Measurements from ENCODE around the gene APOL6. TPM values are rescaled to one million over a fixed set of nuclear protein-coding genes. Genes with fewer than 3 reads are reported as not detected.
"Not testable (repeated sequence)": the region's sequence is repeated elsewhere in the genome, so short reads cannot be mapped to it uniquely, and the experiment has no call there.

APOL6 gene
- total RNA-seq, 1 experiment from 2014 or later: 0.37 TPM

- Histone ChIP-seq H3K4me3 (ENCODE audit: low read length) (no peak overlapping the region), H3K9ac (ENCODE audit: low read length) (no peak overlapping the region), H3K36me3 (ENCODE audit: insufficient read depth, low read length) (no peaks in the 10 kb centered on the region), H4K20me1 (ENCODE audit: insufficient read depth, low read depth, low read length) (no peaks in the 10 kb centered on the region), H3K27me3 (ENCODE audit: low read length) (no peaks in the 10 kb centered on the region), H3K9me3 (ENCODE audit: low read length) (no peaks in the 10 kb centered on the region), H3K9me2 (replicated peaks; ENCODE audit: insufficient read depth, low read length) (no peaks in the 10 kb centered on the region), H3K27ac (ENCODE audit: low read length) (no peak overlapping the region), H3K79me2 (ENCODE audit: low read length) (no peaks in the 10 kb centered on the region), H3K4me1 (ENCODE audit: low read length) (no peaks in the 10 kb centered on the region), H3K4me2 (ENCODE audit: low read depth, low read length, poor library complexity, severe bottlenecking) (no peak overlapping the region), H2AFZ (ENCODE audit: low read length) (no peak overlapping the region)
- DNase-seq: no peak
These were observed 41.8 kb downstream of the APOL6 start for GRCh38 chr22:35690001-35690400.

- Histone ChIP-seq H3K4me3 (ENCODE audit: low read length) (no peak overlapping the region), H4K20me1 (ENCODE audit: insufficient read depth, low read depth, low read length) (no peaks in the 10 kb centered on the region), H3K27me3 (ENCODE audit: low read length) (no peaks in the 10 kb centered on the region), H2AFZ (ENCODE audit: low read length) (no peak overlapping the region), H3K9ac (ENCODE audit: low read length) (no peak overlapping the region), H3K9me2 (replicated peaks; ENCODE audit: insufficient read depth, low read length) (no peaks in the 10 kb centered on the region), H3K9me3 (ENCODE audit: low read length) (no peaks in the 10 kb centered on the region), H3K4me1 (ENCODE audit: low read length) (no peaks in the 10 kb centered on the region), H3K36me3 (ENCODE audit: insufficient read depth, low read length) (no peaks in the 10 kb centered on the region), H3K79me2 (ENCODE audit: low read length) (no peaks in the 10 kb centered on the region), H3K27ac (ENCODE audit: low read length) (no peak overlapping the region), H3K4me2 (ENCODE audit: low read depth, low read length, poor library complexity, severe bottlenecking) (no peak overlapping the region)
- DNase-seq: no peak
These were observed 47.0 kb downstream of the APOL6 start for GRCh38 chr22:35695202-35695601.

GRCh38 chr22:35697142-35697541, 48.9 kb downstream of the APOL6 start:
- Histone ChIP-seq H3K9me2 (replicated peaks; ENCODE audit: insufficient read depth, low read length) (no peaks in the 10 kb centered on the region), H3K9ac (ENCODE audit: low read length) (no peak overlapping the region), H2AFZ (ENCODE audit: low read length) (no peak overlapping the region), H3K4me1 (ENCODE audit: low read length) (no peaks in the 10 kb centered on the region), H4K20me1 (ENCODE audit: insufficient read depth, low read depth, low read length) (no peaks in the 10 kb centered on the region), H3K4me3 (ENCODE audit: low read length) (no peak overlapping the region), H3K27me3 (ENCODE audit: low read length) (no peaks in the 10 kb centered on the region), H3K79me2 (ENCODE audit: low read length) (no peaks in the 10 kb centered on the region), H3K36me3 (ENCODE audit: insufficient read depth, low read length) (no peaks in the 10 kb centered on the region), H3K9me3 (ENCODE audit: low read length) (no peaks in the 10 kb centered on the region), H3K27ac (ENCODE audit: low read length) (no peak overlapping the region), H3K4me2 (ENCODE audit: low read depth, low read length, poor library complexity, severe bottlenecking) (no peak overlapping the region)
- no peak for DNase-seq

GRCh38 chr22:35699852-35700251, 51.6 kb downstream of the APOL6 start:
- H3K4me2 ChIP-seq (ENCODE audit: low read depth, low read length, poor library complexity, severe bottlenecking); H3K9me3 ChIP-seq (ENCODE audit: low read length); H3K4me3 ChIP-seq (ENCODE audit: low read length); DNase-seq; H3K27me3 ChIP-seq (ENCODE audit: low read length); H4K20me1 ChIP-seq (ENCODE audit: insufficient read depth, low read depth, low read length); H3K4me1 ChIP-seq (ENCODE audit: low read length); H3K79me2 ChIP-seq (ENCODE audit: low read length); H3K36me3 ChIP-seq (ENCODE audit: insufficient read depth, low read length); H3K27ac ChIP-seq (ENCODE audit: low read length); H3K9me2 ChIP-seq (replicated peaks; ENCODE audit: insufficient read depth, low read length); H3K9ac ChIP-seq (ENCODE audit: low read length); H2AFZ ChIP-seq (ENCODE audit: low read length): not testable (repeated sequence)

- H3K36me3 ChIP-seq (ENCODE audit: insufficient read depth, low read length): no peaks in the 10 kb centered on the region
- no peaks in the 10 kb centered on the region for H3K79me2 ChIP-seq (ENCODE audit: low read length)
- H3K27ac ChIP-seq (ENCODE audit: low read length): no peak overlapping the region
- H3K27me3 ChIP-seq (ENCODE audit: low read length): no peaks in the 10 kb centered on the region
- H3K9me3 ChIP-seq (ENCODE audit: low read length): no peaks in the 10 kb centered on the region
- H2AFZ ChIP-seq (ENCODE audit: low read length): no peak overlapping the region
- H3K9me2 ChIP-seq (replicated peaks; ENCODE audit: insufficient read depth, low read length): no peaks in the 10 kb centered on the region
- H3K4me2 ChIP-seq (ENCODE audit: low read depth, low read length, poor library complexity, severe bottlenecking): no peak overlapping the region
- no peaks in the 10 kb centered on the region for H3K4me1 ChIP-seq (ENCODE audit: low read length)
- no peak overlapping the region for H3K9ac ChIP-seq (ENCODE audit: low read length)
- no peaks in the 10 kb centered on the region for H4K20me1 ChIP-seq (ENCODE audit: insufficient read depth, low read depth, low read length)
- DNase-seq: no peak
- no peak overlapping the region for H3K4me3 ChIP-seq (ENCODE audit: low read length)
These were observed 55.8 kb downstream of the APOL6 start for GRCh38 chr22:35703861-35704584.

GRCh38 chr22:35705141-35705540, 56.9 kb downstream of the APOL6 start:
- Histone ChIP-seq H3K4me2 (ENCODE audit: low read depth, low read length, poor library complexity, severe bottlenecking) (no peak overlapping the region), H3K4me3 (ENCODE audit: low read length) (no peak overlapping the region), H3K9me3 (ENCODE audit: low read length) (no peaks in the 10 kb centered on the region), H3K36me3 (ENCODE audit: insufficient read depth, low read length) (no peaks in the 10 kb centered on the region), H3K9me2 (replicated peaks; ENCODE audit: insufficient read depth, low read length) (no peaks in the 10 kb centered on the region), H3K4me1 (ENCODE audit: low read length) (no peaks in the 10 kb centered on the region), H3K27ac (ENCODE audit: low read length) (no peak overlapping the region), H2AFZ (ENCODE audit: low read length) (no peak overlapping the region), H3K27me3 (ENCODE audit: low read length) (no peaks in the 10 kb centered on the region), H4K20me1 (ENCODE audit: insufficient read depth, low read depth, low read length) (no peaks in the 10 kb centered on the region), H3K9ac (ENCODE audit: low read length) (no peak overlapping the region), H3K79me2 (ENCODE audit: low read length) (no peaks in the 10 kb centered on the region)
- no peak for DNase-seq

GRCh38 chr22:35708453-35708852, 60.2 kb downstream of the APOL6 start:
- no peaks in the 10 kb centered on the region for H3K27me3 ChIP-seq (ENCODE audit: low read length)
- no peak for DNase-seq
- no peak overlapping the region for H3K27ac ChIP-seq (ENCODE audit: low read length)
- H3K9me2 ChIP-seq (replicated peaks; ENCODE audit: insufficient read depth, low read length): no peaks in the 10 kb centered on the region
- no peaks in the 10 kb centered on the region for H3K4me1 ChIP-seq (ENCODE audit: low read length)
- H3K79me2 ChIP-seq (ENCODE audit: low read length): no peaks in the 10 kb centered on the region
- no peak overlapping the region for H3K4me2 ChIP-seq (ENCODE audit: low read depth, low read length, poor library complexity, severe bottlenecking)
- H3K36me3 ChIP-seq (ENCODE audit: insufficient read depth, low read length): no peaks in the 10 kb centered on the region
- H2AFZ ChIP-seq (ENCODE audit: low read length): no peak overlapping the region
- H4K20me1 ChIP-seq (ENCODE audit: insufficient read depth, low read depth, low read length): no peaks in the 10 kb centered on the region
- H3K9ac ChIP-seq (ENCODE audit: low read length): no peak overlapping the region
- no peaks in the 10 kb centered on the region for H3K9me3 ChIP-seq (ENCODE audit: low read length)
- no peak overlapping the region for H3K4me3 ChIP-seq (ENCODE audit: low read length)

GRCh38 chr22:35708917-35709316, 60.7 kb downstream of the APOL6 start:
- Histone ChIP-seq H3K9me2 (replicated peaks; ENCODE audit: insufficient read depth, low read length) (no peaks in the 10 kb centered on the region), H3K9me3 (ENCODE audit: low read length) (no peaks in the 10 kb centered on the region), H3K4me1 (ENCODE audit: low read length) (no peaks in the 10 kb centered on the region), H3K27ac (ENCODE audit: low read length) (no peak overlapping the region), H3K27me3 (ENCODE audit: low read length) (no peaks in the 10 kb centered on the region), H3K9ac (ENCODE audit: low read length) (no peak overlapping the region), H3K4me2 (ENCODE audit: low read depth, low read length, poor library complexity, severe bottlenecking) (no peak overlapping the region), H3K4me3 (ENCODE audit: low read length) (no peak overlapping the region), H4K20me1 (ENCODE audit: insufficient read depth, low read depth, low read length) (no peaks in the 10 kb centered on the region), H2AFZ (ENCODE audit: low read length) (no peak overlapping the region), H3K79me2 (ENCODE audit: low read length) (no peaks in the 10 kb centered on the region), H3K36me3 (ENCODE audit: insufficient read depth, low read length) (no peaks in the 10 kb centered on the region)
- DNase-seq: no peak

Data from Karpas-422 (cell line).